MM.1S (cell line): ENCODE results near the gene PCDHA9.
"Not testable (repeated sequence)": the region's sequence is repeated elsewhere in the genome, so short reads cannot be mapped to it uniquely, and the experiment has no call there.

ENCODE experiments used
- DNase-seq: peaks from one replicate; pipeline ENCODE4 v3.0.0-alpha.2; 2015
- H2AFZ ChIP-seq: fragments of 300-600 bp; sonication (generic); 2 replicates; pipeline ENCODE4 v1.6.0; 2016; ENCODE audit warnings: antibody characterized with exemption, low read length
- H3F3A ChIP-seq: fragments of 300-600 bp; sonication (generic); 2 replicates; pipeline ENCODE4 v1.6.1; 2016; ENCODE audit warnings: mild to moderate bottlenecking, antibody characterized with exemption, low read length, moderate library complexity, mixed read lengths; ENCODE audit not compliant: insufficient read depth
- H3K27ac ChIP-seq: fragments of 300-600 bp; sonication (generic); 2 replicates; pipeline ENCODE4 v1.5.1; 2016; ENCODE audit warnings: mild to moderate bottlenecking, low read length
- H3K27me3 ChIP-seq: fragments of 300-600 bp; sonication (generic); replicated peaks from 2 replicates; pipeline ENCODE4 v1.6.0; 2016; ENCODE audit warnings: low read length; ENCODE audit not compliant: insufficient read depth
- H3K36me3 ChIP-seq: fragments of 300-600 bp; sonication (generic); replicated peaks from 2 replicates; pipeline ENCODE4 v1.6.1; 2016; ENCODE audit warnings: mild to moderate bottlenecking, low read length, mixed read lengths; ENCODE audit not compliant: insufficient read depth
- H3K4me1 ChIP-seq: fragments of 300-600 bp; sonication (generic); 2 replicates; pipeline ENCODE4 v1.6.1; 2016; ENCODE audit warnings: low read length, mixed read lengths
- H3K4me2 ChIP-seq: fragments of 300-600 bp; sonication (generic); 2 replicates; pipeline ENCODE4 v1.6.0; 2016; ENCODE audit warnings: low read depth, low read length
- H3K4me3 ChIP-seq: fragments of 300-600 bp; sonication (generic); 2 replicates; pipeline ENCODE4 v1.5.1; 2016; ENCODE audit warnings: low read length, mixed read lengths
- H3K79me2 ChIP-seq: fragments of 300-600 bp; sonication (generic); 2 replicates; pipeline ENCODE4 v1.6.1; 2016; ENCODE audit warnings: mixed run types, low read length, mixed read lengths
- H3K9ac ChIP-seq: fragments of 300-600 bp; sonication (generic); 2 replicates; pipeline ENCODE4 v1.6.1; 2016; ENCODE audit warnings: low read length, mixed read lengths
- H3K9me2 ChIP-seq: fragments of 300-600 bp; sonication (generic); replicated peaks from 2 replicates; pipeline ENCODE4 v1.6.1; 2016; ENCODE audit warnings: mild to moderate bottlenecking, low read length, mixed read lengths; ENCODE audit not compliant: insufficient read depth
- H3K9me3 ChIP-seq: fragments of 300-600 bp; sonication (generic); replicated peaks from 2 replicates; pipeline ENCODE4 v1.6.1; 2016; ENCODE audit warnings: mild to moderate bottlenecking, low read length, mixed read lengths; ENCODE audit not compliant: insufficient read depth
- H4K20me1 ChIP-seq: fragments of 300-600 bp; sonication (generic); 2 replicates; pipeline ENCODE4 v1.6.1; 2016; ENCODE audit warnings: mild to moderate bottlenecking, low read length, moderate library complexity, mixed read lengths; ENCODE audit not compliant: insufficient read depth
- EZH2 ChIP-seq: fragments of 300-600 bp; sonication (generic); optimal IDR thresholded peaks from 2 replicates; pipeline ENCODE3; 2017; ENCODE audit warnings: low read depth, mild to moderate bottlenecking, antibody characterized with exemption, low read length, mixed read lengths
- EZH2phosphoT487 ChIP-seq: fragments of 300-600 bp; sonication (generic); IDR thresholded peaks from 2 replicates; pipeline ENCODE4 v1.6.1; 2018; ENCODE audit warnings: antibody characterized with exemption, low read length
- TF ChIP-seq, protein P1 (sequence below): fragments of 300-600 bp; sonication (generic); IDR thresholded peaks from 2 replicates; pipeline ENCODE4 v1.5.1; 2016; ENCODE audit warnings: antibody characterized with exemption, low read length, mixed read lengths

The PCDHA9 gene

DNA sequence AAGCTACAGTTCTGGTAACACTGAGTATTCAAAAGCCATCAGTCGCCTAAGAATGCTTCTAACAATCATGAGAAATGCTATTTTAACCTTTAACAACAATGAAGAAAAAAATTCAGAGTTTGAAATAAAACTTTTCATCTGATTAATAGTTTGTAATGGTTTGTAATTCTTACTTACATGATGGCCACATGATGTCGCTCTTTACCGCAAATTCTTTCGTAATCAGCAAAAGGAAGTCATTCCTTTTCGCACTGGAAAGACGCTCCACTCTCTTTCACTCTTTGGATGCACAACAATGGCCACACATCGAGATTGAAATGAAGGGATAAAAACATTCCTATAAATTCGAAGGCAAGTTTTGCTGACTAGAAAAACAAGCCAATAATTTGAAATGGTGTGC, 14.2 kb upstream of the PCDHA9 start, which contains the start of gene PCDHA7:
PCDHA7 (plus strand) TSS at position 277 of the 400 bp plus-strand sequence; CDS start at position 392, 115 bp downstream.
- H3K9me2 ChIP-seq = no peaks in the 10 kb centered on the region
- H3K27ac ChIP-seq = no peak within 1 kb of the TSS
- H3K4me1 ChIP-seq = no peaks in the 10 kb centered on the region
- no peaks in the 10 kb centered on the region for H3K79me2 ChIP-seq
- H2AFZ ChIP-seq = no peak within 1 kb of the TSS
- no peaks in the 10 kb centered on the region for H3K9me3 ChIP-seq
- no peaks in the 10 kb centered on the region for H3F3A ChIP-seq
- TF ChIP-seq, protein P1, sequence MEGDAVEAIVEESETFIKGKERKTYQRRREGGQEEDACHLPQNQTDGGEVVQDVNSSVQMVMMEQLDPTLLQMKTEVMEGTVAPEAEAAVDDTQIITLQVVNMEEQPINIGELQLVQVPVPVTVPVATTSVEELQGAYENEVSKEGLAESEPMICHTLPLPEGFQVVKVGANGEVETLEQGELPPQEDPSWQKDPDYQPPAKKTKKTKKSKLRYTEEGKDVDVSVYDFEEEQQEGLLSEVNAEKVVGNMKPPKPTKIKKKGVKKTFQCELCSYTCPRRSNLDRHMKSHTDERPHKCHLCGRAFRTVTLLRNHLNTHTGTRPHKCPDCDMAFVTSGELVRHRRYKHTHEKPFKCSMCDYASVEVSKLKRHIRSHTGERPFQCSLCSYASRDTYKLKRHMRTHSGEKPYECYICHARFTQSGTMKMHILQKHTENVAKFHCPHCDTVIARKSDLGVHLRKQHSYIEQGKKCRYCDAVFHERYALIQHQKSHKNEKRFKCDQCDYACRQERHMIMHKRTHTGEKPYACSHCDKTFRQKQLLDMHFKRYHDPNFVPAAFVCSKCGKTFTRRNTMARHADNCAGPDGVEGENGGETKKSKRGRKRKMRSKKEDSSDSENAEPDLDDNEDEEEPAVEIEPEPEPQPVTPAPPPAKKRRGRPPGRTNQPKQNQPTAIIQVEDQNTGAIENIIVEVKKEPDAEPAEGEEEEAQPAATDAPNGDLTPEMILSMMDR = no peak
- TF ChIP-seq EZH2phosphoT487 = no peak
- no peak for TF ChIP-seq EZH2
- H3K4me2 ChIP-seq = no peak within 1 kb of the TSS
- H3K27me3 ChIP-seq = no peaks in the 10 kb centered on the region
- H3K36me3 ChIP-seq = no peaks in the 10 kb centered on the region
- DNase-seq = no peak
- no peak within 1 kb of the TSS for H3K9ac ChIP-seq
- no peak within 1 kb of the TSS for H3K4me3 ChIP-seq
- no peaks in the 10 kb centered on the region for H4K20me1 ChIP-seq

DNA sequence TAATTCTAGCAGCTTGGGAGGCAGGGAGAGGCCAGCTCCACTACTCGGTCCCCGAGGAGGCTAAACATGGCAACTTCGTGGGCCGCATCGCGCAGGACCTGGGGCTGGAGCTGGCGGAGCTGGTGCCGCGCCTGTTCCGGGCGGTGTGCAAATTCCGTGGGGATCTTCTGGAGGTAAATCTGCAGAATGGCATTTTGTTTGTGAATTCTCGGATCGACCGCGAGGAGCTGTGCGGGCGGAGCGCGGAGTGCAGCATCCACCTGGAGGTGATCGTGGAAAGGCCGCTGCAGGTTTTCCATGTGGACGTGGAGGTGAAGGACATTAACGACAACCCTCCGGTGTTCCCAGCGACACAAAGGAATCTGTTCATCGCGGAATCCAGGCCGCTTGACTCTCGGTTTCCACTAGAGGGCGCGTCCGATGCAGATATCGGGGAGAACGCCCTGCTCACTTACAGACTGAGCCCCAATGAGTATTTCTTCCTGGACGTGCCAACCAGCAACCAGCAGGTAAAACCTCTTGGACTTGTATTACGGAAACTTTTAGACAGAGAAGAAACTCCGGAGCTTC, 13.7 kb upstream of the PCDHA9 start:
- H2AFZ ChIP-seq, H3K27ac ChIP-seq, H3K4me1 ChIP-seq, H3K9ac ChIP-seq, H3K27me3 ChIP-seq, H3K36me3 ChIP-seq, H3K79me2 ChIP-seq, H3K9me2 ChIP-seq, H3K4me2 ChIP-seq, H3K4me3 ChIP-seq, H3F3A ChIP-seq, H3K9me3 ChIP-seq, DNase-seq, H4K20me1 ChIP-seq: not testable (repeated sequence)

DNA sequence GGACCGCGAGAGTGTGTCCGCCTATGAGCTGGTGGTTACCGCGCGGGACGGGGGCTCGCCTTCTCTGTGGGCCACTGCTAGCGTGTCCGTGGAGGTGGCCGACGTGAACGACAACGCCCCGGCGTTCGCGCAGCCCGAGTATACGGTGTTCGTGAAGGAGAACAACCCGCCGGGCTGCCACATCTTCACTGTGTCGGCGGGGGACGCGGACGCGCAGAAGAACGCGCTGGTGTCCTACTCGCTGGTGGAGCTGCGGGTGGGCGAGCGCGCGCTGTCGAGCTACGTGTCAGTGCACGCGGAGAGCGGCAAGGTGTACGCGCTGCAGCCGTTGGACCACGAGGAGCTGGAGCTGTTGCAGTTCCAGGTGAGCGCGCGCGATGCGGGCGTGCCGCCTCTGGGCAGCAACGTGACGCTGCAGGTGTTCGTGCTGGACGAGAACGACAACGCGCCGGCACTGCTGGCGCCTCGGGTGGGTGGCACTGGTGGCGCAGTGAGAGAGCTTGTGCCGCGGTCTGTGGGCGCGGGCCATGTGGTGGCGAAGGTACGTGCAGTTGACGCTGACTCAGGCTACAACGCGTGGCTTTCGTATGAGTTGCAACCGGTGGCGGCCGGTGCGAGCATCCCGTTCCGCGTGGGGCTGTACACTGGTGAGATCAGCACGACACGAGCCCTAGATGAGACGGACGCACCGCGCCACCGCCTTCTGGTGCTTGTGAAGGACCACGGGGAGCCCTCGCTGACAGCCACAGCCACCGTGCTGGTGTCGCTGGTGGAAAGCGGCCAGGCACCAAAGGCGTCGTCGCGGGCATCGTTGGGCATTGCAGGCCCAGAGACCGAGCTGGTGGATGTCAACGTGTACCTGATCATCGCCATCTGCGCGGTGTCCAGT, 12.3 kb upstream of the PCDHA9 start:
- Histone ChIP-seq H3K4me1 (no peaks in the 10 kb centered on the region), H3K27ac (no peak overlapping the region), H3K4me2 (no peak overlapping the region), H2AFZ (no peak overlapping the region), H3K9me2 (no peaks in the 10 kb centered on the region), H3F3A (no peaks in the 10 kb centered on the region), H3K4me3 (no peak overlapping the region), H3K79me2 (no peaks in the 10 kb centered on the region), H3K9ac (no peak overlapping the region), H3K36me3 (no peaks in the 10 kb centered on the region), H3K27me3 (no peaks in the 10 kb centered on the region), H4K20me1 (no peaks in the 10 kb centered on the region), H3K9me3 (no peaks in the 10 kb centered on the region)
- no peak for TF ChIP-seq EZH2phosphoT487
- DNase-seq = no peak

DNA sequence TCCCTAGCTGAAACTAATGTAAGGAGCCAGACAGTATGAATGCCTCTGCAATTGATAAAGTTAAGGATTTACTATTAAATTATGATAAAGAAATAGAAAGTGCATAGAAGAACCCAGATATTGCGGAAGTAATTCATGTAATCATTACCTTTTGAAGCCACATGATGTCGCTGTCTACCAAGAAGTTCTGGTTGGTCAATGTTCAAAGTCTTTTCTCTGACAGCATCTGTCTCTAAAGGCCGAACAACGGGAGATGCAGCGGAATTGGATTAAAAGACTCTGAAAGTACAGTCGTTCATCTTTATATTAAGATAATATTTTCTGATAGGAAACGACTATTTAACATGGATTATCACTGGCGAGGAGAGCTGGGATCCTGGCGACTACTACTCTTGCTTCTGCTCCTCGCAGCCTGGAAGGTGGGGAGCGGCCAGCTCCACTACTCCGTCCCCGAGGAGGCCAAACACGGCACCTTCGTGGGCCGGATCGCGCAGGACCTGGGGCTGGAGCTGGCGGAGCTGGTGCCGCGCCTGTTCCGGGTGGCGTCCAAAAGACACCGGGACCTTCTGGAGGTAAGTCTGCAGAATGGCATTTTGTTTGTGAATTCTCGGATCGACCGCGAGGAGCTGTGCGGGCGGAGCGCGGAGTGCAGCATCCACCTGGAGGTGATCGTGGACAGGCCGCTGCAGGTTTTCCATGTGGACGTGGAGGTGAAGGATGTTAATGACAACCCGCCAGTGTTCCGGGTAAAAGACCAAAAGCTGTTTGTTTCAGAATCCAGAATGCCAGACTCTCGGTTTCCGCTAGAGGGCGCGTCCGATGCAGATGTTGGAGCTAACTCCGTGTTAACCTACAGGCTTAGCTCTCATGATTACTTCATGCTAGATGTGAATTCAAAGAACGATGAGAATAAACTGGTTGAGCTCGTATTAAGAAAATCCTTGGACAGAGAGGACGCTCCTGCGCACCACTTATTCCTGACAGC, 6.9 kb upstream of the PCDHA9 start, which contains the start of gene PCDHA8:
PCDHA8 (plus strand) TSS at position 210 of the 985 bp plus-strand sequence; CDS start at position 345, 135 bp downstream.
- Histone ChIP-seq H2AFZ (peak within 1 kb of the TSS; percentile 52), H3K9ac (no peak within 1 kb of the TSS), H3K27me3 (no peaks in the 10 kb centered on the region), H3K9me2 (no peaks in the 10 kb centered on the region), H3K36me3 (no peaks in the 10 kb centered on the region), H3K9me3 (no peaks in the 10 kb centered on the region), H3F3A (no peaks in the 10 kb centered on the region), H3K4me2 (peak within 1 kb of the TSS; percentile 29; the same call in 1 of the 2 replicates), H3K4me1 (no peaks in the 10 kb centered on the region), H3K79me2 (no peaks in the 10 kb centered on the region), H3K4me3 (no peak within 1 kb of the TSS), H3K27ac (no peak within 1 kb of the TSS), H4K20me1 (no peaks in the 10 kb centered on the region)
- peak; percentile 47 for DNase-seq
- TF ChIP-seq EZH2phosphoT487 = no peak
- TF ChIP-seq, protein P1 = peak; percentile 54
